ENCODE measurements around the gene SPATA45. TPM values are rescaled to one million over a fixed set of nuclear protein-coding genes. Genes with fewer than 3 reads are reported as not detected.

The SPATA45 gene
- total and polyA plus RNA-seq, 2 of the 13 experiments (the other 11 are each of a cell fraction or from before 2014, with no cell fraction given): 0.17 to 0.64 TPM

DNA sequence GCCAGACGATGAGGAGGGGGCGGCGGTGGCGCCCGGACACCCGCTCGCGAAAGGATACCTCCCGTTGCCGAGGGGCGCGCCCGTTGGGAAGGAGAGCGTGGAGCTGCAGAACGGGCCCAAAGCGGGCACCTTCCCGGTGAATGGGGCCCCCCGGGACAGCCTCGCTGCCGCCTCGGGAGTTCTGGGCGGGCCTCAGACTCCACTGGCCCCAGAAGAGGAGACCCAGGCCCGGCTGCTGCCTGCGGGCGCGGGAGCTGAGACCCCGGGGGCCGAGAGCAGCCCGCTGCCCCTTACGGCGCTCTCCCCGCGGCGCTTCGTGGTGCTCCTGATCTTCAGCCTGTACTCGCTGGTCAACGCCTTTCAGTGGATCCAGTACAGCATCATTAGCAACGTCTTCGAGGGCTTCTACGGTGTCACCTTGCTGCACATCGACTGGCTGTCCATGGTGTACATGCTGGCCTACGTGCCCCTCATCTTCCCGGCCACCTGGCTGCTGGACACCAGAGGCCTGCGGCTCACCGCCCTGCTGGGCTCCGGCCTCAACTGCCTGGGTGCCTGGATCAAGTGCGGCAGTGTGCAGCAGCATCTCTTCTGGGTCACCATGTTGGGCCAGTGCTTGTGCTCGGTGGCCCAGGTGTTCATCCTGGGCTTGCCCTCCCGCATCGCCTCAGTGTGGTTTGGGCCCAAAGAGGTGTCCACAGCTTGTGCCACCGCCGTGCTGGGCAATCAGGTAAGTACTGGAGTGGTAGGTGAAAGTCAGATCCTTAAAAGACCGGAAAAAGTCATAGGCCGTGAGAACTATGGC is 11.2 kb upstream of the SPATA45 start (continued):
- TF ChIP-seq SPEN (CRISPR knock-in tag; IDR thresholded peaks at IDR 0.05; ENCODE audit: low read depth): no peak; the same call in 1 of the 2 replicates
- TF ChIP-seq ATRX (CRISPR knock-in tag; IDR thresholded peaks at IDR 0.05; ENCODE audit: borderline replicate concordance): no peak
- TF ChIP-seq, protein P1, sequence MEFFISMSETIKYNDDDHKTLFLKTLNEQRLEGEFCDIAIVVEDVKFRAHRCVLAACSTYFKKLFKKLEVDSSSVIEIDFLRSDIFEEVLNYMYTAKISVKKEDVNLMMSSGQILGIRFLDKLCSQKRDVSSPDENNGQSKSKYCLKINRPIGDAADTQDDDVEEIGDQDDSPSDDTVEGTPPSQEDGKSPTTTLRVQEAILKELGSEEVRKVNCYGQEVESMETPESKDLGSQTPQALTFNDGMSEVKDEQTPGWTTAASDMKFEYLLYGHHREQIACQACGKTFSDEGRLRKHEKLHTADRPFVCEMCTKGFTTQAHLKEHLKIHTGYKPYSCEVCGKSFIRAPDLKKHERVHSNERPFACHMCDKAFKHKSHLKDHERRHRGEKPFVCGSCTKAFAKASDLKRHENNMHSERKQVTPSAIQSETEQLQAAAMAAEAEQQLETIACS (CRISPR knock-in tag; IDR thresholded peaks at IDR 0.05): peak; percentile 15
- TF ChIP-seq EEA1 (CRISPR knock-in tag; IDR thresholded peaks at IDR 0.05; ENCODE audit: borderline replicate concordance): no peak
- TF ChIP-seq, protein P2, sequence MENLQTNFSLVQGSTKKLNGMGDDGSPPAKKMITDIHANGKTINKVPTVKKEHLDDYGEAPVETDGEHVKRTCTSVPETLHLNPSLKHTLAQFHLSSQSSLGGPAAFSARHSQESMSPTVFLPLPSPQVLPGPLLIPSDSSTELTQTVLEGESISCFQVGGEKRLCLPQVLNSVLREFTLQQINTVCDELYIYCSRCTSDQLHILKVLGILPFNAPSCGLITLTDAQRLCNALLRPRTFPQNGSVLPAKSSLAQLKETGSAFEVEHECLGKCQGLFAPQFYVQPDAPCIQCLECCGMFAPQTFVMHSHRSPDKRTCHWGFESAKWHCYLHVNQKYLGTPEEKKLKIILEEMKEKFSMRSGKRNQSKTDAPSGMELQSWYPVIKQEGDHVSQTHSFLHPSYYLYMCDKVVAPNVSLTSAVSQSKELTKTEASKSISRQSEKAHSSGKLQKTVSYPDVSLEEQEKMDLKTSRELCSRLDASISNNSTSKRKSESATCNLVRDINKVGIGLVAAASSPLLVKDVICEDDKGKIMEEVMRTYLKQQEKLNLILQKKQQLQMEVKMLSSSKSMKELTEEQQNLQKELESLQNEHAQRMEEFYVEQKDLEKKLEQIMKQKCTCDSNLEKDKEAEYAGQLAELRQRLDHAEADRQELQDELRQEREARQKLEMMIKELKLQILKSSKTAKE (CRISPR knock-in tag; IDR thresholded peaks at IDR 0.05; ENCODE audit: borderline replicate concordance): no peak
- TF ChIP-seq STAG1 (CRISPR knock-in tag; IDR thresholded peaks at IDR 0.05): no peak
- no peak for TF ChIP-seq GATAD2A (CRISPR knock-in tag; IDR thresholded peaks at IDR 0.05)
- TF ChIP-seq SP5 (CRISPR knock-in tag; IDR thresholded peaks at IDR 0.05; ENCODE audit: borderline replicate concordance, low read depth): no peak
- no peak for TF ChIP-seq MXI1 (IDR thresholded peaks at IDR 0.05; ENCODE audit: borderline replicate concordance, low read depth, low read length)
- TF ChIP-seq MATR3 (CRISPR knock-in tag; IDR thresholded peaks at IDR 0.05): no peak
- TF ChIP-seq, protein P3, sequence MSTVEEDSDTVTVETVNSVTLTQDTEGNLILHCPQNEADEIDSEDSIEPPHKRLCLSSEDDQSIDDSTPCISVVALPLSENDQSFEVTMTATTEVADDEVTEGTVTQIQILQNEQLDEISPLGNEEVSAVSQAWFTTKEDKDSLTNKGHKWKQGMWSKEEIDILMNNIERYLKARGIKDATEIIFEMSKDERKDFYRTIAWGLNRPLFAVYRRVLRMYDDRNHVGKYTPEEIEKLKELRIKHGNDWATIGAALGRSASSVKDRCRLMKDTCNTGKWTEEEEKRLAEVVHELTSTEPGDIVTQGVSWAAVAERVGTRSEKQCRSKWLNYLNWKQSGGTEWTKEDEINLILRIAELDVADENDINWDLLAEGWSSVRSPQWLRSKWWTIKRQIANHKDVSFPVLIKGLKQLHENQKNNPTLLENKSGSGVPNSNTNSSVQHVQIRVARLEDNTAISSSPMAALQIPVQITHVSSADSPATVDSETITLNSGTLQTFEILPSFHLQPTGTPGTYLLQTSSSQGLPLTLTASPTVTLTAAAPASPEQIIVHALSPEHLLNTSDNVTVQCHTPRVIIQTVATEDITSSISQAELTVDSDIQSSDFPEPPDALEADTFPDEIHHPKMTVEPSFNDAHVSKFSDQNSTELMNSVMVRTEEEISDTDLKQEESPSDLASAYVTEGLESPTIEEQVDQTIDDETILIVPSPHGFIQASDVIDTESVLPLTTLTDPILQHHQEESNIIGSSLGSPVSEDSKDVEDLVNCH (CRISPR knock-in tag; IDR thresholded peaks at IDR 0.05): no peak
- peak; percentile 87; the same call in 1 of the 2 replicates for TF ChIP-seq ZNF737 (CRISPR knock-in tag; IDR thresholded peaks at IDR 0.05; ENCODE audit: borderline replicate concordance)
- TF ChIP-seq, protein P4, sequence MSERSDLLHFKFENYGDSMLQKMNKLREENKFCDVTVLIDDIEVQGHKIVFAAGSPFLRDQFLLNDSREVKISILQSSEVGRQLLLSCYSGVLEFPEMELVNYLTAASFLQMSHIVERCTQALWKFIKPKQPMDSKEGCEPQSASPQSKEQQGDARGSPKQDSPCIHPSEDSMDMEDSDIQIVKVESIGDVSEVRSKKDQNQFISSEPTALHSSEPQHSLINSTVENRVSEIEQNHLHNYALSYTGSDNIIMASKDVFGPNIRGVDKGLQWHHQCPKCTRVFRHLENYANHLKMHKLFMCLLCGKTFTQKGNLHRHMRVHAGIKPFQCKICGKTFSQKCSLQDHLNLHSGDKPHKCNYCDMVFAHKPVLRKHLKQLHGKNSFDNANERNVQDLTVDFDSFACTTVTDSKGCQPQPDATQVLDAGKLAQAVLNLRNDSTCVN (CRISPR knock-in tag; IDR thresholded peaks at IDR 0.05; ENCODE audit: borderline replicate concordance): peak; percentile 29; the same call in 1 of the 2 replicates
- TF ChIP-seq, protein P5, sequence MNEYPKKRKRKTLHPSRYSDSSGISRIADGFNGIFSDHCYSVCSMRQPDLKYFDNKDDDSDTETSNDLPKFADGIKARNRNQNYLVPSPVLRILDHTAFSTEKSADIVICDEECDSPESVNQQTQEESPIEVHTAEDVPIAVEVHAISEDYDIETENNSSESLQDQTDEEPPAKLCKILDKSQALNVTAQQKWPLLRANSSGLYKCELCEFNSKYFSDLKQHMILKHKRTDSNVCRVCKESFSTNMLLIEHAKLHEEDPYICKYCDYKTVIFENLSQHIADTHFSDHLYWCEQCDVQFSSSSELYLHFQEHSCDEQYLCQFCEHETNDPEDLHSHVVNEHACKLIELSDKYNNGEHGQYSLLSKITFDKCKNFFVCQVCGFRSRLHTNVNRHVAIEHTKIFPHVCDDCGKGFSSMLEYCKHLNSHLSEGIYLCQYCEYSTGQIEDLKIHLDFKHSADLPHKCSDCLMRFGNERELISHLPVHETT (CRISPR knock-in tag; conservative IDR thresholded peaks at IDR 0.05): 0 out of 2 replicates have a peak, but pooled peaks have one; percentile 22
- TF ChIP-seq, protein P6, sequence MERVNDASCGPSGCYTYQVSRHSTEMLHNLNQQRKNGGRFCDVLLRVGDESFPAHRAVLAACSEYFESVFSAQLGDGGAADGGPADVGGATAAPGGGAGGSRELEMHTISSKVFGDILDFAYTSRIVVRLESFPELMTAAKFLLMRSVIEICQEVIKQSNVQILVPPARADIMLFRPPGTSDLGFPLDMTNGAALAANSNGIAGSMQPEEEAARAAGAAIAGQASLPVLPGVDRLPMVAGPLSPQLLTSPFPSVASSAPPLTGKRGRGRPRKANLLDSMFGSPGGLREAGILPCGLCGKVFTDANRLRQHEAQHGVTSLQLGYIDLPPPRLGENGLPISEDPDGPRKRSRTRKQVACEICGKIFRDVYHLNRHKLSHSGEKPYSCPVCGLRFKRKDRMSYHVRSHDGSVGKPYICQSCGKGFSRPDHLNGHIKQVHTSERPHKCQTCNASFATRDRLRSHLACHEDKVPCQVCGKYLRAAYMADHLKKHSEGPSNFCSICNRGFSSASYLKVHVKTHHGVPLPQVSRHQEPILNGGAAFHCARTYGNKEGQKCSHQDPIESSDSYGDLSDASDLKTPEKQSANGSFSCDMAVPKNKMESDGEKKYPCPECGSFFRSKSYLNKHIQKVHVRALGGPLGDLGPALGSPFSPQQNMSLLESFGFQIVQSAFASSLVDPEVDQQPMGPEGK (CRISPR knock-in tag; IDR thresholded peaks at IDR 0.05): 0 out of 2 replicates have a peak, but pooled peaks have one; percentile 3
- no peak; the same call in 1 of the 2 replicates for TF ChIP-seq KMT2A (CRISPR knock-in tag; IDR thresholded peaks at IDR 0.05)
- no peak; the same call in 1 of the 2 replicates for TF ChIP-seq ZNF747 (CRISPR knock-in tag; IDR thresholded peaks at IDR 0.05; ENCODE audit: borderline replicate concordance)
- no peak for TF ChIP-seq ZNF20 (CRISPR knock-in tag; IDR thresholded peaks at IDR 0.05)

Measured in HepG2 (cell line).